GM21825 (cell line): Measurements from ENCODE around the gene KCNJ8.
"Not testable (repeated sequence)": the region's sequence is repeated elsewhere in the genome, so short reads cannot be mapped to it uniquely, and the experiment has no call there.

Experiments used
- ATAC-seq: cut with Tn5 transposase; IDR thresholded peaks from one replicate; pipeline ENCODE4 v1.9.1; 2021; ENCODE audit warnings: mild to moderate bottlenecking, moderate library complexity; ENCODE audit not compliant: unreplicated experiment

The KCNJ8 gene

DNA sequence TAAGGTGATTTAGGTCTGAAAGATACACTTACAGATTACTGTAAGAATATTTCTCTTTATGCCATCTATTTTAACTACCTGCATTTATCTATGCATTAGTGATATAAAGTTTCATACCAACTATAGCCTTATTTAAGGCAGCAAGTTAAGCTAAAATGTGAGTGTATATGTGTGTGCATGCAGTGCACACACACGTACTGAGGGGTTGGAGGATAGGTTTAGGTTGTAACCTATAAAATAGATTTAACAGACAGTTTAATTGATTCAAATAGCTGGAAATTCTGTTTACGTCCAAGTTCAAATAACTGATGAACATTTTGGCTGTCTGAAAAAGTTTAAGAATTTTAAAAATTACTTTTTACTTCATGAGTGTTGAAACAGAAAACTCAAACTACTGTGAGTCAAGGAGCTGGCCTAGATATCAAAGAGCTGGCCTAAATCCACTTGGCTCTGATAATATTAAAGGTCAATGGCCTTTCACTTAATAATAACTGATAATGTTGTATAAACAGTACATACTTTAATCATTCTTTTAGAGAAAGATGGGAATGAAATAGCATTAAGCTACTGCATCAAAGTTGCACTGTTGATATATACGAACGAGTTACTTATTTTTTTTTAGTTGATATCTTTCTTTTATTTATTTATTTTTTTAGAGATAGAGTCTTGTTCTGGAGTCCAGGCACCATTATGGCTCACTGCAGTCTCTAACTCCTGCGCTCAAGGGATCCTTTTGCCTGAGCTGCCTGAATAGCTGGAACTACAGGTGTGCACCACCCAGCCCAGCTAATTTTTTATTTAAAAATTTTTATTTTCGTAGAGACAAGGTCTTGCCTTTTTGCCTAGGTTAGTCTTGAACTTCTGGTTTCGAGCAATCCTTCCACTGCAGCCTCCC lies 13.8 kb upstream of the KCNJ8 start:
- ATAC-seq: no peak

DNA sequence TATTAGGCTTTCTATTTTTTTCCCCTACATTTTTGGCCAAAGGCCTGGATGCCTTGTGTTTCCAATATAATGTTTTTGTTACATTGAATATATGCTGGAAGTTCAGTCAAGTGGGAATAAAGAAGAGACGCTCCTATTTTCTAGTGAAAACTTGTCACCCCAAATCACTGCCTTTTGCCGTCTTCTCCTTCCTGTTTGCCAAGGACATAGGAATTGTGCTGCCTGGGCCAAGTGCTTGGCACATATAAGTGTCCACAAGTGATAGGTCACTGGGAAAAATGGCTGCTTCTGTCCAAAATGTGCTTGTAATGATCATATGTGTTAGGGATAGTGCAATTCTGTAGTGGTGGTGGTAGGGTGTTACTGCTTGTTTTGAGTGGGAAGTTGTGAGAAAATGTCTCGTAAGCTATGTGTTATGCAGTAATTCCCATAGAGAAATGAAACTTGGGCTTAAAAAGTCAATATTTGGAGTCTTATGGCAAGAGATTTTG lies 11.6 kb upstream of the KCNJ8 start:
- no peak for ATAC-seq

DNA sequence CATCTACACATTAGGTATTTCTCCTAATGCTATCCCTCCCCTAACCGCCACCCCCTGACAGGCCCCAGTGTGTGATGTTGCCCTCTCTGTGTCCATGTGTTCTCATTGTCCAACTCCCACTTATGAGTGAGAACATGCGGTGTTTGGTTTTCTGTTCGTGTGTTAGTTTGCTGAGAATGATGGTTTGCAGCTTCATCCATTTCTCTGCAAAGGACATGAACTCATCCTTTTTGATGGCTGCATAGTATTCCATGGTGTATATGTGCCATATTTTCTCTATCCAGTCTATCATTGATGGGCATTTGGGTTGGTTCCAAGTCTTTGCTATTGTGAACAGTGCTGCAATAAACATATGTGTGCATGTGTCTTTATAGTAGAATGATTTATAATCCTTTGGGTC lies 8.2 kb upstream of the KCNJ8 start:
- ATAC-seq: not testable (repeated sequence)

DNA sequence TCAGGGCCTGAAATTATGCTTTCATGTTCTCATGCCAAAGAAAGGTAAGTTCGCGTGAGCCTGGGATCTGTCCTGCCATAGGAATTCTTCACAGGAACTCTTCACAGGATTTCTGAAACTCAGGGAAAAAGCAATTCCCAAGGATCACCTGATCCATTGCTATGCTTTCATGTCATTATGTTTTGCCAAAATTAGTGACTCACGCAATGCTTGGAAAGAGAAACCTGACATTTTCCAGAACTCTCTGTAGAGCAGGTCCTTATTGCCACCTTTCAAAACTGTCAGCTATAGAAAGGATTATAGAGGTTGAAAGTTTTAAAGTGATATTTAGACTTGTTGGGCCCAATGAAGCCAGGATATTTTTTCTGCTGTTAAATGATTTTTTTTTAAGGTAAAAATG lies 6.3 kb upstream of the KCNJ8 start:
- ATAC-seq: no peak

DNA sequence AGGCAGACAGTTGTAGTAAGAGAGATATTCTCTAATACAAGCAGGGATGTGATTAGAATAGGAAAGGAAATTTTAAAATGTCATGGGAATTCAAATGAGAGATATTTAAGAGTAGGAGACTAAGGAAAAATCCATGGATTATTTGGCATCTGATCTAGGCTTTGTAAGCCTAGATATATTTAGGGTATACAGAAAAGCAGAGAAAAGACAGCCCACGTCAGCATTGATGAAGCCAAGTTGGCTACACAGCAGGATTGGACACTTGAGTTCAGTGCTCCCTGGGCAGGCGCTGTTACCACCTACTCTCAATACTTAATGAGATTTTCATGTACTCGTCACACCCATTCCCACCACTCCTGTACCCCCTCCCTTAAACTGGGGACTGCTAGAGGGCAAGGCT lies 1.7 kb upstream of the KCNJ8 start:
- ATAC-seq: no peak

DNA sequence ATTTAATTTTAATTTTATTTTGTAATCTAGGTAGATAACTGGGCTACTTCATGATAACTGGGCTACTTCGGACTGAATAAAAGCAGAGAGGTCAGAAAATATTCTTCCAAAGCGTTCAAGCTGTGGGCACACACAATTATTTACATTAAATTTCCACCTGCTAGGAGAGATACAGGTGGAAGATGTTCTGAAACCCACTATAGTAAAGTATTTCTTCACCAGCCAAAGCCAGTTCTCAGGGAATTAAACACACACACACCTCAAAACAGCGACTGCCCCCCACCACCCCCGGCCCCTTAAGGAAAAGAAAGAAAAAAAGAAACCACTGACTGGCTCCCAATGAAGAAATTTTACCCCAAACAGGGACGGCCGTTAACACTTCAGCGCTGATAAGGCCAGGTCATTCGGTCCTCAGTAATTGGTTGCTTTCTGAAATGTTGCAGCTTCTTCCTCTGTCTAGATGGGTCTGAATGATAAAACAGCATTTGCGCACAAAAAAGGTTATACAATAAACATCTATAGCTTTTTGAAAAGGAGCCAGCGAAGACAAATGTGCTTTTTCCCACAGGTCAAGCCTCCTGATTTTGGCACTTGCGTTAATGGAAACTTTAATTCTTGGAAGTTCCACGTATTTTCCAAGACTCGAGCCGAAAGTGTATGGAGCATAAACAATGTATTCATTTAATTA lies 771 bp upstream of the KCNJ8 start:
- ATAC-seq: no peak

DNA sequence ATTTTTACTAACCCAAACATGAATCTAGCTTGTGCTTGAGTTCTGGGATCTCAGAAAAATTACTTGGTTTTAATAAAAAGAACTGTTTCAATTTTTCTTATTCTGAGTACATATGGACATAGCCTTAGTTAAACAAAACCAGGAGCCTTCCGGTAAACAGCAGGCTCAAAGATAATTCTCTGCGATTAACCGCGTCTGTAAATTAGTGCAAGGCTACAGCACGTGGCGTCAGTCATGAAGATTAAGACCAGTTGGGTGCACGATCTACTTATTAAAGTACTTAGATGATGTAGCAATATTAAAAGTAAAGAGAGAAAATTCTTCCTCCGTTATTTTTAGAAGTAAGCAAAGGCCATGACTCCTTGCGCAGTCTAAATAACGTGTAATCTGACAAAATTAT lies 700 bp downstream of the KCNJ8 start:
- no peak for ATAC-seq

DNA sequence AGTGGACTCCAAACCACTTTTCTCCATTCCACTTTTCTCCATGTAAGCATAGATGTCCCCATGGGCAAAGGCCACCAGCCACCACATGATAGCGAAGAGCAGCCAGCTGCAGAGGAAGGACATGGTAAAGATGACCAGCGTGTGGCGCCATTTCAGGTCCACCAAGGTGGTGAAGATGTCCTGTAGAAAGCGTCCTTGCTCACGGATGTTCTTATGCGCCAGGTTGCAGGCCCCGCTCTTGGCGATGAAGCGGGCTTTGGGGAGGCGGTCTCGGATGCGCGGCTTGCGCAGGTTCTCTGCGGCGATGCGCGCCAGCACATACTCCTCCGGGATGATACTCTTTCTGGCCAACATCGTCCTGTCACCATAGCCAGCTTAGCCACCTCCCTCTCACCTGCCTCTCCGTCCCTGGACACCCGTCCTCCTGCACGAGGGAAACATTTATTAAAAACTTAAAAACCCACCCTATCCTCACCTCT lies 1.2 kb downstream of the KCNJ8 start:
- no peak for ATAC-seq

DNA sequence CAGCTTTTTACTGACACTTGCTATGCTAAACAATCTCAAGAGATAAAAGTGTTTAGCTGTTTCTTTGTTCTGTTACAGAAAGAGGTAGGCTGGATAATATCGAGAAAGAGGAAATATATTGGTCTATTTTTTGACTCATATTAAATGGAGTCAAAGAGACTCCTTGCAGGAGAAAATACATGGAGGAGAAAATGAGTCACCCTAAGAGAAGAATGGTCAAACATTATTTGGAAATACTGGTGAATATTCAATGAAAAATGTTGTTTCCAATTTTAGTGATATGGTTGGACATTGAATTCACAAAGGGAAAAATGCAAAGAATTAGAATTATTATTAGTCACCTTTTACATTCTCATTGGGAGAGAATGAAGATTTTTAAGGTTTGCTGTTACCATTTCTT lies 3.2 kb downstream of the KCNJ8 start:
- no peak for ATAC-seq

DNA sequence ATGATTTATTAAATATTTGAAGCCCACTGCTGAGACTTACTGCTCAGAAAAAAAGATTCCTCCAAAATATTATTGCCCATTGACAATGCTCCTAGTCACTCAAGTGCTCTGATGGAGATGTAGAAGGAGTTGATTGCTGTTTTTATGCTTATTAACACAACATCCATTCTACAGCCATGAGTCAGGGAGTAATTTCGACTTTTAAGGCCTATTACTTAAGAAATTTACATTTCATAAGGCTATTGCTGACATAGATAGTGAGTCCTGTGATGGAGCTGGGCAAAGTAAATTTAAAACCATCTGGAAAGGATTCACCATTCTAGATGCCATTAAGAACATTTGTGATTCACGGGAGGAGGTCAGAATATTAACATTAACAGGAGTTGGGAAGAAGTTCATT lies 5.2 kb downstream of the KCNJ8 start:
- no peak for ATAC-seq

DNA sequence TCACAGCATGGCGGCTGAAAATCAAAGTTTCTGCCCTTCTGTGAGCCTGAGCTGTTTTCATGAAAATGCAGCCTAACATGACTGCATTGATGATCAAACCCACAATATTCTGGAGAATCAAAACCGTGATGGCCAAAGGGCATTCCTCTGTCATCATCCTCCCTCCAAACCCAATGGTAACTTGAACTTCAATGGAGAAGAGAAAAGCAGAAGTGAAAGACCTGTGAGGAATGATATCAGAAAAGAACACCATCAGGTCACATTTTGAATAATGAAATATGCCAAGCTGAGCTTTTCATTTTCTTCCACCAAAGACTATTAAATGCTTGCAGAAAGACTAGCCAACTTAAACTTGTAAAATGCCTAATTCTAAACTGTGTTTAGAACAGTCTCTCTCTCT lies 8.1 kb downstream of the KCNJ8 start:
- no peak for ATAC-seq

DNA sequence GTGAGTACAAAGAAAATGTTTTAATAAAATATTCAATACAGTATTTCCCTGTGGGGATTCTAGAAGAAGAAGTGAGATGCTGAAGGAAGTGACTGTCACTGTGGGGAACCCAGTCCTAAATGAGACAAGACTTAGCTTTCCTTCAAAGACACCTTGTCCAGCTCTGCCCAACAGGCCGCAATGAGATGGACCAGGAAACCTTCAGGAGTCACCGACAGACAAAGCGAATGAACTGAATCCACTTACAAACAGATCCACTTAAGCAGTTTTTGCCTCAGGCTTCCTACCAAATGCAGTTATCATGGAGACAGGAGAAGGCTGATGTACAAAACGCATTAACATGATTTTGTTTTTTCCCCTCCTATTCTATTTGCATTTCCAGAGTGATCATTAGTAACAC lies 9.6 kb downstream of the KCNJ8 start:
- no peak for ATAC-seq

DNA sequence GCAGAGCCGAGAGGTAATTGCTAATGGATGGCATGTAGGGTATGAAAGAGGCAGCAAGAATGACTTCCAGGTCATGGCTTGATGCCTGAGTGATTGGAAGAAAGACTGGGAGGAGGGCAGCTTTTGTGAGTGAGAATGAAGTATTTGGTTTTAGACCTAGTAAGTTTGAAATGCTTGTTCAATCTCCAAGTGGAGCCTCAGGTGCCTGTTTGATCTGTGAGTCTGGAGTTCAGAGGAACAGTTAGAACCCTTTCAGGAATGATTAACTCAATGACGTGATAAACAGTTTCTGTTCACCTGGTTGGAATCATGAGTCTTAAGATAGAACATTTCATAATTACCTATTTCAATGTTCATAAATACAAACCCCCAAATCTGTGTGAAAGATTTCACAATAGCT lies 10.4 kb downstream of the KCNJ8 start:
- no peak for ATAC-seq

DNA sequence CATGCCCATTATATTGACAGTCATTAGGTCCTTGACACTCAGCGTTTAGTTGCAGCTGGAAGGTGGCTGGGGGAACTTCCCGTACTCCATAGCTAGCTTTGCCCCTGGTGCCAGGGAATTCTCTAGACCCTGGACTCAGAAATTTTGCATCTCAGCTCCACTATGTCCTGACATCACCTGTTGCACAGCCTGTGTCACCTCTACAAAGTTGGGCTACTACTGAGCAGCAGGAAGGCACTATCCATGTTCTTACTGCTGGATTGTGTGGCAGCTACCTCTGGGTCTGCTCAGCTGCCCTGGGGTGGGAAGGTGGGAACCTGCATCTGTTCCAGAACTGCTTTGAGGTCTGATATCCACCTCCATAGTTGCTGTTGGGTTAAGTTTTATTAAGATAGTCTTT lies 11.0 kb downstream of the KCNJ8 start:
- no peak for ATAC-seq

DNA sequence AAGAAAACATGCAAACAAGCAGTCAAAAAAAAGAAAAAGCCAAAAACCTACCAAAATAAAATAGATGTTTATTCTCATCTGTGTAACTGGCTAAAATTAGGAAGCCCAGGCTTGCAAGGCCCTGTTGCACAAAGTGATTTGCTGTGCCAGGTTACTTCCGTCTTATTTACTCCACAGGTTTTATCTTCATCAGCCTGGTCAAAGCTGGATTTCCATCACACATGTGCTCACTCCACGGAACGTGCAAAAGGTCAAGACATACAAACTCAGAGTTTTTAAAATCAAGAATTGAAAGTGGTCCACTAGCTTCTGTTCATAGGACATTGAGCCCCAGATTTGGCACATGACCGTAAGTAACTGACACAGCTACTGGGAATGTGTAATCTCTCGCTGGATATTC lies 14.8 kb downstream of the KCNJ8 start:
- no peak for ATAC-seq

DNA sequence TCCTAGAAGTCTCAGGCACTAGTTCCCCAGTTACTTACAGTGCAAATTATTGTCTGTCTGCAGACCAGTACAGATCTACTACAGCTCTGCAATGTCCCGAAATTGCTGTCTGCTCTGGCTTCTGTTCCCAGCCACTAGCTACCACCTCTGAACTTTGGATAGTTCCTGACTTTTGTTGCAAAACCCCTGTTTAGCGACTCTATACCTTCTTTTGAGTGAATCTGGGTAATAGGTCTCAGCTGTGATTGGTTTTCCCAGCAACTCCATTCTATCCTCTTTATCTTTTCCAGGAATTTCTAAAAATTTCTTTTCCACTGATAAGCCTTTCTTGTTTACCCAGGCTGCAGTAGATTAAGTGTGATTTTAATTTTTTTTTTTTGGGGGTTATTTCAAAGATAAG lies 16.8 kb downstream of the KCNJ8 start:
- no peak for ATAC-seq

DNA sequence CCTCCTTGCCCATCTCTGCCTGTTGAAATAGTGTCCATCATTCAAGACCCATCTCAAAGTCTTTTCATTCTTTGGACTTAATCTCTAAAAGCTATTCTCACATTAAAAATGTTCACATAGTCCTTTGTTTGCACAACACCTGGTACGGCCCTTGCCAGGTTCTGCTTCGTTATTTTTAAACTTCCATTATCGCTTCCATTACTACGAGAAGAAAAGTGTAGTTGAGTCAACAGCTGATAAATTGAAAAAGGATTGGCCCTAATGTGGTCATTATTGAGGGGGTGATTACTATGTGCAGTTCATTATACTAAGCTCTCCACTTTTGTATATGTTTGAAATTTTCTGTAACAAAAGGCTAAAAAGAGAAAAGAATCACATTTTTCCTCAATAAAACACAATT lies 17.8 kb downstream of the KCNJ8 start:
- ATAC-seq: no peak

DNA sequence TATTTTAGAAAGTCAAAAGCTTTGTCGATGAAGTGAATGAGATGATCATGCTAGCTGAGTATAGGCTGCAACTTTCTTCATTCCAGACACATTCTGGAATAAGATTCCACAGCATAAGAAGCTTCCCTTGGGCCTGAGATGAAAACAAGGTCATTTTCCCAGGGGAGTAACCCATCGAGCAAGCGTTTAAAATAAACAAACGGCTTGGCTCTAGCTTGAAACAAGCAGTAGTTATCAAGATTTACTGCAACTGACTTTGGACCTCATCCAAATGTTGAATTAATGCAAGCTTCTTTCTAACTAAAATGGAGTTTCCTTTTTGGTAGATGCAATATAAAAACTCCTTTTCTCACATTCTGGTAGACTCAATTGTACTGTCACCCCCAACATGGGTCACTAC lies 23.0 kb downstream of the KCNJ8 start:
- ATAC-seq: no peak

DNA sequence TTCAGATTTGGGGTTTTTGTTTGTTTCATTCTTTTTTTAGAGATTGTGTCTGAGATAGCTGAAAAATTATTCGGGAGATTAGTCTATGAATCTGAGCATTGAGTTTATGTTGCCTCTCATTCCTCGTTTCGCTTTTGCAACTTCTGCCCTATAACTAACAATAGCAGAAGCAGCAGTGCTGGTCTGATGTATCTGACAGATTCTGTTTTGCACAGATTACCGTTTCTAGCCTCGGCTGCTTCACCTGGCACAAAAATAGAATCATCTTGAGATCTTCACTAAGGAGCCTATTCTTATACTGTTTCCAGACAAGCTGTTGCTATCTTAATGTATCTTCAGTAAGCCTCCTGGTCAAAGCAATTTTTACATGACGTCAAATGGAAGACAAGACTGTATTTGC lies 29.2 kb downstream of the KCNJ8 start:
- no peak for ATAC-seq

DNA sequence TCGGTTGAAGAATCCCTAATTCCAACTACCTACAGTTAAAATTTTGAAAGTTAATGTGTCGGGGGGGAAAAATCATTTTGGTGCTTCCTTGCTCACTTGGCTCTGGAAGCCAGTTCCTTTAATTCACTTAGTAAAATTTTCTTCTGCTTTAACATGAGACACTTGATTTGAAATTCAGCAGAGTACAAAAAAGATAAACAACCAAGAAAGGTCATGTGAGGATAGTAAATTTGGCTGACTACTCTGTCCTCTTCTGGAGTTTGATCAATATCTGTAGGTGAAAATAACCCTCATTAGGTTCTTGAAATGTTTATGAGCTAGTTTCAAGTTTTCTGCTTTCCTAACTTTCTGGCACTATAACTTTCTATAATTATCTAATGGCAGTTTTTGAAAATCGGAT lies 43.4 kb downstream of the KCNJ8 start:
- no peak for ATAC-seq

DNA sequence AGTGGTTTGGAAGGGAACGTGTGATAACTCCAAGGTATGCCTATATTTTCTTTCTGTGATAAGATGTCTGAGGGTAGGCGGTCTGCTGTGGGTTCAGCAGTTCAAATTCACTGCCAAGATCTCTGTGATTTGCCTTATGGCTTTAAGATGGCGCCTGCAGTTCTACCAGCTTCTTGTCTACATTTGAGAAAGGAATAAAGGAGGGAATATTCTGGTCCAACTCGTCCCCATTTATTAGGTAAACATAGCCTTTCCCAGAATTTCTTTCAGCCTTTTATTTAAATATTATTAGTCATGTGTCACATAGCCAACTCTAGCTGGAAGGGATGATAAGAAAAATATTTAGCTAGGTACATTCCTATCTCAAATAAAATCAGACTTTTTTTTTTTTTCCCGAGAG lies 48.8 kb downstream of the KCNJ8 start:
- no peak for ATAC-seq

DNA sequence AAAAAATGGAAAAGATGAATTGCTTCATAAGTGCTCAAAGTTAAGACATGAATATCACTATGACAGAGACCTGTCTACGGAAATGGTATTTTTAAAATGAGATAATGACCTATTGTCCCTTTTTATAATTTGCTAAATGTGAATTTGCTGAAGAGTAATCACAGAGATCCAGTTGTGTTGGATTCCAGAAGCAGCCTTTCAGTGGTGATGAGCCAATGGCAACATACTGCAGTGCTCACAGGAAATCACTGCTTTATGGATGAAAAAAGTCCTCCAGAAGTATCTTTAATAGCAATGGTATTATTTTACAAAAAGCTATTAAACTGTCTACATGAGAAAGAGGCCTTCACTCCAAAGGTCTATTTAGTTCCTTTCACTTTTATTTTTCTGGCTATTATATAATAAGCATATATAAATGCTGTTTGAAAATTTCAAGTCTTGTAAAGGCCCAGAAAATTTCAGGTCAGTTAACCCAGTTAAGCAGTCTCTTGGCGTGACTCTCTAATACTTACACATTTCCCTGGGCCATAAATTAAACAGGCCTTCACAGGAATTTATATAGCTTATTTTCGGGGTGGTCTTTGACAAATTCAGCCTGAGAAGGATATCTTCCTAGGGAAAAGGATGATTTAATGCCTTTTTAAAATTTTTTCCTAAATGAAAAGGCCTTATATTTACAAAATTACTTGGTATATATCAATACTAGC lies 55.4 kb downstream of the KCNJ8 start:
- ATAC-seq: no peak
